Dermis blood vessel endothelial cell (primary cell): ENCODE data around the gene P2RX2. TPM values are rescaled to one million over a fixed set of nuclear protein-coding genes. Genes with fewer than 3 reads are reported as not detected.
A peak's percentile ranks its signal among the peaks of the same experiment; 100 is the strongest.

Experiments
- DNase-seq: peaks from one replicate; pipeline ENCODE4 v3.0.0; 2010
- total RNA-seq: library from RNA; depleted of rRNA; stranded (reverse); fragments of >200 nt; gene quantifications from 2 replicates; pipeline ENCODE4 v1.2.3, GENCODE V29; 2014

The P2RX2 gene
- total RNA-seq, 1 donor from 2014 or later: 0.17 TPM

GRCh38 chr12:132638541-132639408 is 20.2 kb downstream of the P2RX2 start:
- peak; percentile 73 for DNase-seq

- DNase-seq: no peak
Measured at GRCh38 chr12:132639956-132640520, 21.5 kb downstream of the P2RX2 start.

- DNase-seq: no peak
Measured at GRCh38 chr12:132640936-132641335, 22.4 kb downstream of the P2RX2 start.

- no peak for DNase-seq
Measured at GRCh38 chr12:132641811-132642650, 23.5 kb downstream of the P2RX2 start.

- no peak for DNase-seq
Measured at GRCh38 chr12:132642846-132643835, 24.6 kb downstream of the P2RX2 start.

- DNase-seq: no peak
Measured at GRCh38 chr12:132646850-132647249, 28.3 kb downstream of the P2RX2 start.

- no peak for DNase-seq
Measured at GRCh38 chr12:132647858-132648257, 29.3 kb downstream of the P2RX2 start.

GRCh38 chr12:132648616-132649225 is 30.1 kb downstream of the P2RX2 start:
- no peak for DNase-seq

- DNase-seq: no peak
Measured at GRCh38 chr12:132649226-132649945, 30.8 kb downstream of the P2RX2 start.

- no peak for DNase-seq
Measured at GRCh38 chr12:132651444-132652100, 33.0 kb downstream of the P2RX2 start.

- peak; percentile 87 for DNase-seq
Measured at GRCh38 chr12:132653567-132654290, 35.2 kb downstream of the P2RX2 start.

GRCh38 chr12:132657004-132657727 is 38.6 kb downstream of the P2RX2 start:
- no peak for DNase-seq

- DNase-seq: peak; percentile 49
Measured at GRCh38 chr12:132658149-132658894, 39.7 kb downstream of the P2RX2 start.

- DNase-seq: no peak
Measured at GRCh38 chr12:132659146-132659545, 40.6 kb downstream of the P2RX2 start.

GRCh38 chr12:132660052-132660451 is 41.5 kb downstream of the P2RX2 start:
- no peak for DNase-seq

- DNase-seq: no peak
Measured at GRCh38 chr12:132660996-132661395, 42.4 kb downstream of the P2RX2 start.

- DNase-seq: no peak
Measured at GRCh38 chr12:132661972-132662371, 43.4 kb downstream of the P2RX2 start.
